NCI-H128 (cell line): ENCODE data around the gene TLK2.
A peak's percentile ranks its signal among the peaks of the same experiment; 100 is the strongest.
"Not testable (repeated sequence)": the region's sequence is repeated elsewhere in the genome, so short reads cannot be mapped to it uniquely, and the experiment has no call there.

ENCODE experiments used
- DNase-seq: peaks from one replicate; lab custom pipeline; 2025; ENCODE audit not compliant: unreplicated experiment; lab: John Stamatoyannopoulos, UW

TLK2 gene

DNA sequence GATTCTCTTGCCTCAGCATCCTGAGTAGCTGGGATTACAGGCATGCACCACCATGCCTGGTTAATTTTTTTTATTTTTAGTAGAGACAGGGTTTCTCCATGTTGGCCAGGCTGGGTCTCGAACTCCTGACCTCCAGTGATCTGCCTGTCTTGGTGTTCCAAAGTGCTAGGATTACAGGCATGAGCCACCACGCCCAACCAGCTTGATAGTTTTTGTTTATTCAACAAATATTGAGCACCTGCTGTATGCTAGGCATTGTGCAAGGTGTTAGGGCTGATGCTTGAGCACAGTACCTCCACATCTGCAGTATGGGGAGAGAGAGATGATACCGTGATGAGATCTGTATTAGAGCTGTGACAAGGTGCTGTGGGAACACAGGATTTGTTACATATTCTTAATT is 3.9 kb downstream of the TLK2 start:
- DNase-seq, result not testable (repeated sequence)

DNA sequence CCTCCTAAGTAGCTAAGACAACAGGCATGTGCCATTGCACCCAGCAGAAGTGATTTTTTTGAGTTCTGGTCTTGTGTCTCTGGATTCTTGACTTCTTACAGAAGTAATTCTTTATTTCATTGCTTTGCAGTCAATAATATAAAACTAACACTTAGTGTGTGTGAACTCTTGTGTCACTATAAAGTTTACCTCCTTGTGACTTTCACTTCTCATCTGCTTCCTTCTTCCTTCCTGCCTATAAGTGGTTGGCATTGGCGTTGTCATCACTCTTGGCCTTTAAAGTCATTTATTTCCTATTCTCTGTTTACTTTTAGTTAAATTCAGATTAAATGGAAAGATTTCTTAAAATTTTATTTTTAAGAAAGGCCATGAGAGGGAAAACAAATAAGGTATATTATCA is 12.4 kb downstream of the TLK2 start:
- DNase-seq, result not testable (repeated sequence)

DNA sequence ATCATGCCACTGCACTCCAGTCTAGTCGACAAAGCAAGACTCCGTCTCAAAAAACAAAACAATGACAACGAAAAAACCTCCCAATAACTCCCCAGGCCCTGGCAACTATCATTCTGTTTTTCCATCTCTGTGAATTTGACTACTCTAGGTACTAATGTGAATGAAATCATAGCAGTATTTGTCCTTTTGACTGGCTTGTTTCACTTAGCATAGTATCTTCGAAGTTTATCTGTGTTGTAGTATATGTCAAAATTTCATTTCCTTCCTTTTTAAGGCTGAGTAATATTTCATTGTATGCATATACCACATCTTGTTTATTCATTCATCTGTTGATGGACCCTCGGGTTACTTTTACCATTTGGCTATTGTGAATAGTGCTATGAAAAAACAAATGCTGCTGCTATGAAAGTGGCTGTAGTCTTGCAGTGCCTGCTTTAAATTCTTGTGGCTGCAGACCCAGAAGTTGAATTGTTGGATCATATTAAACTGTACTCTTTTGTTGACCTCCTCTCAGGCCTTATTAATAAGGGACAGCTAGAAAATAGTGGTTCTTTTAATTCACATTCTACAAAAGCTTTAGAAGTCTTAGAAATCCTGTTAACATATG is 14.5 kb downstream of the TLK2 start:
- not testable (repeated sequence) for DNase-seq

DNA sequence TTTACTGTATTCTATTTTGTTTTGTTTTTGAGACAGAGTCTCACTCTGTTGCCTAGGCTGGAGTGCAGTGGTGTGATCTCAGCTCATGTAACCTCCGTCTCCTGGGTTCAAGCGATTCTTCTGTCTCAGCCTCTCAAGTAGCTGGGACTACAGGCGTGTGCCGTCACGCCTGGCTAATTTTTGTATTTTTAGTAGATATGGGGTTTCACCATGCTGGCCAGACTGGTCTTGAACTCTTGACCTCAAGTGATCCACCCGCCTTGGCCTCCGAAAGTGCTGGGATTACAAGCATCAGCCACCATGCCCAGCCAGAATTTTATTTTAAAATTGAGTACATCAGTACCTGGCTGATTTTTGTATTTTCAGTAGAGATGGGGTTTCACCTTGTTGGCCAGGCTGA is 15.4 kb downstream of the TLK2 start:
- not testable (repeated sequence) for DNase-seq

DNA sequence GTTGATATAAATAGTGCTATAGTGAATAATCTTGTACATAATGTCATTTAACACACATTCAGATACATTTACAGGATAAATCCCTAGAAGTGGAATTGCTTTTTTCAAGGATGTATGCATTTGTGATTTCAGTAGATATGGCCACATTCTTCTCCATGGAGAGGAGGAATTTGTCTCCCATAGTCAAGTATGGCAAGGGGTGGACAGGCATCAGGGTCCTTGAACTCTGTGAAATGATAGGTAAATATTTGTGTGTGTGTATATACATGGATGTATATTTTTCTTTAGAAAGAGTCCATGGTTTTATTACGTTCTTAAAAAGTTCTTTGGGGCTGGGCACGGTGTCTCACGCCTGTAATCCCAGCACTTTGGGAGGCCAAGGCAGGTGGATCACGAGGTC is 17.7 kb downstream of the TLK2 start:
- not testable (repeated sequence) for DNase-seq

DNA sequence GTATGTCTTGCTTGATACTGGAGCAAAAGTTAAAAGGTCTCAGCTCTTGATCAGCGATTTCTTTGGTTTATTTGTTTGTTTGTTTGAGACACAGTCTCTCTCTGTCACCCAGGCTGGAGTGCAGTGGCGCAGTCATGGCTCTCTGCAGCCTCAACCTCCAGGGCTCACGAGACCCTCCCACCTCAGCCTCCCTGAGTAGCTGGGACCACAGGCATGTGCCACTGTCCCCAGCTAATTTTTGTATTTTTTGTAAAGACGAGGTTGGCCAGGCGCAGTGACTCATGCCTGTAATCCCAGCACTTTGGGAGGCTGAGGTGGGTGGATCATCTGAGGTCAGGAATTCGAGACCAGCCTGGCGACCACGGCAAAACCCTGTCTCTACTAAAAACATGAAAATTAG is 20.2 kb downstream of the TLK2 start:
- not testable (repeated sequence) for DNase-seq

DNA sequence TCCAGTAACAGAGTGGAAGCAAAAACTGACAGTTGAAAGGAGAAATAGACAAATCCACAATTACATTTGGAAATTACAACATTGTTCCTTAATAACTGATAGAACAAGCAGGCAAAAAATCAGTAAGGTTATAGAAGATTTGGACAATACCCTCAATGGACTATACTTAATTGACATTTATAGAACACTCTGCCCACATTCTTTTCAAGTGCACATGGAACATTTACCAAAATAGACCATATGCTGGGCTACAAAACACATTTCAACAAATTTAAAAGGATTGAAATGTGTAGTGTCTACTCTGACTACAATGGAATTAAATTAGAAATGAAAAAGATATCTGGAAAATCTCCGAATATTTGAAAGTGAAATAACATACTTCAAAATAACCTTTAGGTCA is 21.8 kb downstream of the TLK2 start:
- DNase-seq, result not testable (repeated sequence)

DNA sequence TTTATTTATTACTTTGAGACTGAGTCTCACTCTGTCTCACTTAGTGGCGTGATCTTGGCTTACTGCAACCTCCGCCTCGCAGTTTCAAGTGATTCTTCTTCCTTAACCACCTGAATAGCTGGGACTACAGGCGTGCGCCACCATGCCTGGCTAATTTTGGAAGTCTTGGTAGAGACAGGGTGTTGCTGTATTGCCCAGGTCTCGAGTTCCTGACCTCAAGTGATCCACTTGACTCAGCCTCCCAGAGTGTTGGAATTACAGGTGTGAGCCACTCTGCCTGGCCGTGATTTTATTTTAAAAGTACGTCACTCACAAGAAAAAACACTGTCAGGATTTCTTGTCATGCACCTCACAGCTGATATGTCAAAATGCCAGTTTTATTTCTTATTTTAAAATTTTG is 26.2 kb downstream of the TLK2 start:
- DNase-seq, result not testable (repeated sequence)

DNA sequence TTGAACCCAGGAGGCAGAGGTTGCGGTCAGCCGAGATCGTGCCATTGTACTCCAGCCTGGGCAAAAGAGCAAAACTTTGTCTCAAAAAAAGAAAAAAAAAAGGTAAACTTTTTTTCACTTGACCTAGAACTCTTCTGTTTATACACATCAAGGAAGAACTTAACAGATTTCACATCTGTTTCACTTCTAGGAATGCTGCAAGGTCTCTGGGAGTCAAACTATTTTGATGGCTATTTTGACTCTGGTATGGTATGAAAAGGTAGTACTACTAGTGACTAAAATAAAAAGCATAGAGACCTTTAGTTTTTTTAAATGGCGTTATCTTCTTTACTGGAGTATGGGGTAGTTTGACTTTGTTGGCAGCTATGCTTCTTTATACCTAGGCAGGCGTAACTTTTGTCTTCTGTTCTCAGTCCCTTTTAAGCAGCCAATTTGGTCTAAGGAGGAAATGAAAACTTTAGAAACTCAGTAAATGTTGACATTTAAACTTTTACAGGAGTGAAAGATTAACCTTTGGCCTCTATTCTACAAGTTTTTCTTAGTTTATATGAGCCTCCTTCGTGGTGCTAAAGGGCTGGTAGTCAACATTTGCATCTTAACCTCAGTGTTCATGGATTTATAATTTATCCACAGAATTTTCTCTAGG is 28.7 kb downstream of the TLK2 start:
- not testable (repeated sequence) for DNase-seq

DNA sequence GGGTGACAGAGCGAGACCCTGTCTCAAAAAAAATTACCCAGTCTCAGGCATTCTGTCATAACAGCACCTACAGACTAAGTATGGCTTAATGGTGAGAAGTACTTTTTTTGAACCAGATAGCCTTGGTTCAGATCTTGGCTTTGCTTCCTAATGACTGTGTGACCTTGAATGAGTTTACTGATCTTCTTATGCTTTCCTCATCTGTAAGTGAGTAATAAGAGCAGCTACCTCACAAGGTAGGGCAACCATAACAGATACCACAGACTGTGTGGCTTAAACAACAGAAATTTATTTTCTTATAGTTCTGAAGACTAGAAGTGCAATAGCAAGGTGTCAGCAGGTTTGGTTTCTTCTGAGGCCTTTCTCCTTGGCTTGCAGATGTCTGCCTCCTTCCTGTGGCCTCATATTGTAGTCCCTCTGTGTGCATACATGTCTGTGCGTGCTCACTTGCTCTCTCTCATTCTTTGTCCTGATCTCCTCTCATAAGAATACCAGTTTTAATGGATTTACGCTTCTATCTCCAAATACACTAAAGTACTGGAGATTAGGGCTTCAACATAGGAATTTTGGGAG is 31.7 kb downstream of the TLK2 start:
- not testable (repeated sequence) for DNase-seq

DNA sequence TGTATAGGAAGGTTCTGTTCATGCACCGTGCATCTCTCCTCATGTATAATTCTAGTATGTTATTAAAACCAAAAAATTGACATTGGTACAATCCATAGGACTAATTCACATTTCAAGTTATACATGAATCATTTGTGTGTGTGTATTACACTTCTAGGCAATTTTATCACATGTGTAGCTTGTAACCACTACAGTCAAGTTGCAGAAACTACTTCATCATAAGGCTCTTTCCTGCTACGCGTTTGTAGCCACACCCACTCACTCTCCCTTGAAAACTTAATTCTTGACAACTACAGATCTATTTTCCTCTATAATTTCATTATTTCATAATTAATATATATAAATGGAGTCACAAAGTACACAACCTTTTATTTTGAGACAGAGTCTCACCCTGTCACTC is 32.4 kb downstream of the TLK2 start:
- DNase-seq, result not testable (repeated sequence)

DNA sequence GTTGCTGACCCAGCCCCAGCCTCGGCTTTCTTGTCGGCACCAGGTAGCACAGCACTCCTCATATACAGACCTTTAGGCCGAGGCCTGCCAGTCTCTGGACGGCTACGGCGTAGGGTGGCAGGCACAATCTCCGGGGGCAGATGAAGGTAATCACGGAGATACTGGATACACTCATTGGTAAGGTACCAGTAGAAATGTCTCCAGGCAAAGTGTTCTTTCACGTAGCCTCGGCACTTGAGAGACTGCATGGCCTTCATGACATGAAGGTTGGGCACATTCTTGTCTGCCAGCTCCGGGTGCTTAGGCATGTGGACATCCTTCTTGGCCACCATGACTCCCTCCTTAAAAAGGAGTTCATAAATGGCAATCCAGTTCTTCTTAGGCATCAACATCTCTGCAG is 37.8 kb downstream of the TLK2 start:
- DNase-seq, result not testable (repeated sequence)

DNA sequence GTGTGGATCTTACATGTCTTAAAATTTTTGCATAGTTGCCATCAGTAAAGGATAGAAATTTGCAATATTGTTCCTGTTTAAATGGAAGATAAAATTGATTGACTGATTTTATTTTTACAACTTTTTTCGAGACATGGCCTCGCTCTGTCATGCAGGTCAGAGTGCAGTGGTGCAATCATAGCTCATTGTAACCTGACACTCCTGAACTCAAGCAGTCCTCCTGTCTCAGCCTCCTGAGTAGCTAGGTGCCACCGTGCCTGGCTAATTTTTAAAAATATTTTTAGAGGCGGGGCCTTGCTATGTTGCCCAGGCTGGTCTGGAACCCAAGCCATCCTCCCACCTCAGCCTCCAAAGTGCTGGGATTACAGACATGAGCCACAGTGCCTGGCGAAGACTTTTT is 42.7 kb downstream of the TLK2 start:
- not testable (repeated sequence) for DNase-seq

DNA sequence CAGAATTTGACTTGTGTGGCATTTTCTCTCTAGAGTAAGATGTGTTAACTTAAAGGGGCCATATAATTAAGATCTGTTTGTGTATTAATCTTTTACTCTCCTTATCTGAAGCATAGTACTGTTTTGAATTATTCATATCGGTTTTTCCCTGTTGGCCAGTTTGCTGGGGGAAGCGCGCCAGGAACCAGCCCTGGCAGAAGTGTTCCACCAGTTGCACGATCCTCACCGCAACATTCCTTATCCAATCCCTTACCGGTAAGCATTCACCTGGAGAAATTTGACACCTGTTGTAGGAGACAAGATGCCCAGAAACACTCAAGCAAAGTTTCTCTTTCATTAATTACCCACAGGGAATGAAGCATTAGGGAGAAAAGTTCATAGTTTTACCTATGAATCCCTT is 45.5 kb downstream of the TLK2 start:
- DNase-seq, result not testable (repeated sequence)

DNA sequence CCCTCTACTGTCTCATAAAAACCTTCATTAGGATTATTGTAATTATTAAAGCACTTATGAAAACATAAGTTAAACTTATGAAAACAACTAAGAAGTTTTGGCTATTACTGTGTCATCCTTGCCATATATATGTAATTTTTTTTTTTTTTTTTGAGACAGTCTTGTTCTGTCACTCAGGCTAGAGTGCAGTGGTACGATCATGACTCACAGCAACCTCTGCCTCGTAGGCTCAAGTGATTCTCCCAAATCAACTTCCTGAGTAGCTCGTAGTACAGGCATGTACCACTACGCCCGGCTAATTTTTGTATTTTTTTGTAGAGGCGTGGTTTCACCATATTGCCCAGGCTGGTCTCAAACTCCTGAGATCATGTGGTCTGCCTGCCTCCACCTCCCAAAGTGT is 46.7 kb downstream of the TLK2 start:
- not testable (repeated sequence) for DNase-seq

DNA sequence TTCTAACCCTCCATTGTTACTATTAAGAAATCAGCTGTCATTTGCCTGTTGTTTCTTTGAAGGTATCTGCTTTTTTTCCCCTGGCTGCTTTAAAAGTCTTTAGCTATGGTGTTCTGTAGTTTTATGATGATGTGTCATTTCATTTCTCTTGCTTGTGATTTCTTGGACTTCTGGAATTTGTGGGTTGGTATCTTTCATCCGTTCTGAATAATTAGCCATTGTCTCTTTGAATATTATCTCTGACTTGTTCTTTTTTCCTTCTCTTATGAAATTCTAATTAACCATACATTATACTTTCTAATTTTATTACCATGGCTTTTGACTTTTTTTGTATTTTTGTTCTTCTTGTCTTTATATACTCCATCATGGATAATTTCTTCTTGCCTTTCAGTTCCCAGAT is 52.3 kb downstream of the TLK2 start:
- not testable (repeated sequence) for DNase-seq

DNA sequence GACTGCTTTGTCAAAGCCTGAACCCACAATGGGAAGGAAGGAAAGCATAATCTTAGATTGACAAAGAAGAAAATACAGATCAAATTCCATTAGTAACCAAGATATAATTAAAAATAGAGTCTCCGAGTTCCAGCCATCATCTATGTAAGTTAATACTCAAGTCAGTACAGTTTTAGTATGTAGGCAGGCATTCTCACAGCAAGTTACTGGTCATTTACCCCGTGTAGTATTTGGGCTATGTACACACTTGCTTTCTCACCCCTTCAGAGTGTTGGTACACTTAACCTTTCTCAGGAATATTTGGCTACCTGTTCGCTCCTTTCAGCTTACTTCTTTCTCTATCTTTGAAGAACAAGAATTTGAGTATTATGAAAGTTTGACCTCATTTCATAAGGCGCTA is 57.9 kb downstream of the TLK2 start:
- DNase-seq, result not testable (repeated sequence)

DNA sequence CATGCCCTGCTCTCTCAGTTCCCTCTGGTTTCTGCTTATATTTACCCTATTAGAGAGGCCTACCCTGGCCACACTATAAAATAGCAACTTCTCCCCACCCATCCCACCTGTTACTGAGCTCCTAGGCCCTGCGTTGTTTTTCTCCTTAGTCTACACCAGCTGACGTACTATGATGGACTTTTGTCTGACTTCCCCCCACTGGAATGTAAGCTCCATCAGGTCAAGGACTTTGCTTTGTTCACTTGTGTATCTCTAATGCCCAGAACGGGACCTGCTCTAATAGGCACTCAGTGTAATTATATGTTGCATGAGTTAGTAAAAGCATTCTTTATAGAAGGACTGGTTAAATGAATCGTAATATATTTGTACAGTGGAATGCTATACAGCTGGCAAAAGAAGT is 62.4 kb downstream of the TLK2 start:
- DNase-seq, result not testable (repeated sequence)

DNA sequence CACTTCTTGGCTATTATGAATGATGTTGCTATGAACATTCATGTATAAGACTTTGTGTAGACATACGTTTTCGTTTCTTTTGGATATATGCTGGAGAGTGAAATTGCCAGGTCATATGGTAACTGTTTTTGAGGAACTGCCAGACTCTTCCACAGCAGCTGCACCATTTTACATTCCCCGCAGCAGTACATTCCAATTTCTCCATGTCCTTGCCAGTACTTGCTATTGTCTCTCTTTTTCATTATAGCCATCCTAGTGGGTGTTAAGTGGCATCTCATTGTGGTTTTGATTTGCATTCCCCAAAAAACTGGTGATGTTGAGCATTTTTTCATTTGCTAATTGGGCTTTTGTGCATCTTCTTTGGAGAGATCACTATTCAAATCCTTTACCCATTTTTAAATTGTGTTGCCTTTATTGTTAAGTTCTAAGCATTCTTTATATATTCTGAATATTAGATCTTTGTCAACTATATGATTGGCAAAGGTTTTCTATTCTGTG is 64.7 kb downstream of the TLK2 start:
- not testable (repeated sequence) for DNase-seq

DNA sequence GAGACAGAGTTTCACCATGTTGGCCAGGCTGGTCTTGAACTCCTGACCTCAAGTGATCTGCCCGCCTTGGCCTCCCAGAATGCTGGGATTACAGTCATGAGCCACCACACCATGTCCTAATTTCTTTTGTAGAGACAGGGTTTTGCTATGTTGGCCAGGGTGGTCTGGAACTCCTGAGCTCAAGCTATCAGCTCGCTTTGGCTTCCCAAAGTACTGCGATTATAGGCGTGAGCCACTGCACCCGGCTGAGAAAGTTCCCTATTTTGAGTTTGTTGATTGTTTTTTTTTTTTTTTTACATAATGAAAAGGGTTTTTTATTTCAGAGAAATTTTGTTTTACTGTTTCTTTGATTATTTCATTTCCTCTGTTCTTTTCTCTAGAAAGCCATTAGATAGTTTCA is 67.4 kb downstream of the TLK2 start:
- not testable (repeated sequence) for DNase-seq

DNA sequence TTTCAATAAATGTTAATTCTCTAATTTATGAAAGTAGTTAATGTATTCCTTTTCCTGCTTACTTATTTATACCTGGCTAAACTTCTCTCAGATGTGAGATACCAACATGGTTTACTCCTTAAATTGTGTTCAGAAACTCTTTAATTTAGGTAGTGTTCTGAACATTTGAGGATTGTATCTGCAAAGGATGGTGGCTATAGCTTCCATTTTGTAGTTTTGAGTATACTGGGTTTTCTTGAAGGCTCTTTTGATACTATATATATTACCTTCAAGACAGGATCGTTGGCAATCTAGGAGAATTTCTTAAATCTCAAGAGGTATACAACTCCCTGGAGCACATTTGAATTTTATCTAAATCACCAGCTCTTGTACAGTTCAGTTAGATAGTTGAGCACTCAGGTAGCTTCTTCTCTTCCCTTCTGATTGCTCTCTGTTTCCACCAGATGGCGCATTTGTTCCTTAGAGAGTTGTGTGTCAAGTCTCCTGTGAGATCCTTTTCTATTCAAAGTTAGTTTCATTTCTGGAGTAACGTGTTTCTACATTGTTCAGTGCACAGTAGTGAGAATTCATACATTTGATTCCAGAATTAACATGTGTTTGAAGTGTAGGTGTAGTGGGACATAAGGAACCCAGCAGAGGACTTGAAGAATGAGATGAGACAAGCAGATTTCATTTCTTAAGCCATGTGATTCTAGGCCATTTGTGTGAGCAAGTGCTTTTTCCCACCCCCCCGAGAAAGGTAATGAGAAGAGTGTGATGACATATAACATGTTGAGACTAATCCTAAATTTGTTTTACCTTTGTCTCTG is 74.4 kb downstream of the TLK2 start:
- peak; percentile 35 for DNase-seq
